SIG-M5 treated with dmso at 0.1 percent for 504 hours (cell line): Measurements from ENCODE around the gene GHRL.
"Not testable (repeated sequence)": the region's sequence is repeated elsewhere in the genome, so short reads cannot be mapped to it uniquely, and the experiment has no call there.

Experiments
- DNase-seq: peaks from one replicate; lab custom pipeline; 2025; ENCODE audit not compliant: unreplicated experiment; lab: John Stamatoyannopoulos, UW

The GHRL gene

DNA sequence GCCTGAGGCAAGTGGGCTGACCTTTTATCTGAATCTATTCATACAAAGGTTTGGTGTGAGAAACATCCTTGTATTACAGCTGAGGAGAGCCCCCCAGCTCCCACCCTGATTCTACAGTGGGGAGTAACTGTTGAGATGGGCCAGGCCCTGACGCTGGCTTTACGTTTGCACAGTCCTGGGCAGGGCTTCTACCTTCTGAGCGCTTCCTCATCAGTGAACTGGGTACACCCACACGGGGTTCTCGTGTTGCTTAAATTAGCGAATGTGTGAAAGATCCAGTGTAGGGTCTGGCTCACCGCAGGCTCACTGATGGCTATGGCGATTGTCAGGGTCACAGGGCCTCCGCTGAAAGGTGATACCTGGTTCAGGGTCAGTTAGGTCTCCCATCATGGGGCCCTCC lies 7.3 kb upstream of the GHRL start:
- DNase-seq: no peak

DNA sequence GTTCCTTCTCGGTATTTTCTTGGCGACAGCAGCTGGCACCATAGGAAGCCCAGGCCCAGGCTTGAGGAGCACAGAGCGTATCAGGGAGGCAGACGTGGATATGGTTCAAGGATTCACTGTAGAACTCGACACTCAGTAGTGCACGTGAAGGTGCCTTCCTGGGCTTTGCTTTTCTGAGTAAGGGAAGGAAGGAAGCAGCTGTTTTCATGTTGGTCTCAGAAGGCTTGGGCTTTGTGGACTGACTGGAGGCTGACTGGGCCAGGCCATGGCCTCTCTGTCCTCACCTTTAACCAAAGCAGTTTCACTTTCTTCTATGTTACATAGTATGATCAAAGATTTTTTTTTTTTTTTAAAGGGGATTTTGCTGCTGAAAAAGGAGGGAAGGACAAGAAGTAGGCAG lies 6.9 kb upstream of the GHRL start:
- DNase-seq: no peak

DNA sequence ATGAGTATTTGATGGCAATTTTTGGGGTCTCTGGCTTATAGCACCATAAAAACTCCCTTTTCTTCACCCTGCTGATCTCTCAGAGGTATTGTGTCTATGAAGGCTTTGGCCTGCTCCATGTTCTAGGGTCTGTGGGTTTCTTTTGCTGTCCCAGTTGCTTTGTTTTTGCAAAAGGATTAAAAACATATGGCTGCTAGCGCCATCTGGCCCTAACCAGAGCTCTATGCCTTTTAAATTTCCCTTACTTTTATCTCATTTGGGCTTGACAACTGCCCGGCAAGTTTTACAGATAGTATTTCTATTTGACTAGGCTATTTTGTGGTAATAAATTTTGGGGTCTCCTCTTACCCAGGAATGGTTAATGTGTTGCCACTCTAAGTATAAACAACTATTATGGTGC lies 6.4 kb upstream of the GHRL start:
- DNase-seq: no peak

DNA sequence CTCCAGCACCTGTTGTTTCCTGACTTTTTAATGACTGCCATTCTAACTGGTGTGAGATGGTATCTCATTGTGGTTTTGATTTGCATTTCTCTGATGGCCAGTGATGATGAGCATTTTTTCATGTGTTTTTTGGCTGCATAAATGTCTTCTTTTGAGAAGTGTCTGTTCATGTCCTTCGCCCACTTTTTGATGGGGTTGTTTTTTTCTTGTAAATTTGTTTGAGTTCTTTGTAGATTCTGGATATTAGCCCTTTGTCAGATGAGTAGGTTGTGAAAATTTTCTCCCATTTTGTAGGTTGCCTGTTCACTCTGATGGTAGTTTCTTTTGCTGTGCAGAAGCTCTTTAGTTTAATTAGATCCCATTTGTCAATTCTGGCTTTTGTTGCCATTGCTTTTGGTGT lies 5.3 kb upstream of the GHRL start:
- not testable (repeated sequence) for DNase-seq

DNA sequence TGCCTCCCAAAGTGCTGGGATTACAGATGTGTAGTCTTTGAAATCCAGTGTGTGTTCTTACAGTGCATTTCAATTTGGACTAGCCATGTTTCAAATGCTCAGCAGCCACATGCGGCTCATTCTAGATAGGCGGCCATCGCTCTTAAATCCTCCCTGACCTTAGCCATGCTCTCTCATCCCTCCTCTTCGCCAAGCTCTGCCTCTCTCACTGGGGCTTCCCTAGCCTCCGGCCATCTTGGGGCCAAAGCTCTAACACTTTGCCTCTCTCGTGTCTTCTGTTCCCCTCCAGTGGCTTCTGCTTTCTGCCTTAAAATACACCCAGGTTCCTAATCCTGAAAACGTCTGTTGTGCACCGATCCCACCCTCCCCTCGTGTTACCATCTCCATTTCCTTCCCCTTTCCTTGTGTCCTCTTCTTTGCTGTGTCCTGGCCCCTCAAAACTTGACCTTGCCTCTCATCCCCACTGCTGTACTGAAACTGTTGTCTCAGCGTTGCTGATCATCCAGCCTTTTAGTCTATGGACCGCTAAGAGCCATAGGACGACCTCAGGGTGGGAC lies 1.4 kb upstream of the GHRL start:
- no peak for DNase-seq

DNA sequence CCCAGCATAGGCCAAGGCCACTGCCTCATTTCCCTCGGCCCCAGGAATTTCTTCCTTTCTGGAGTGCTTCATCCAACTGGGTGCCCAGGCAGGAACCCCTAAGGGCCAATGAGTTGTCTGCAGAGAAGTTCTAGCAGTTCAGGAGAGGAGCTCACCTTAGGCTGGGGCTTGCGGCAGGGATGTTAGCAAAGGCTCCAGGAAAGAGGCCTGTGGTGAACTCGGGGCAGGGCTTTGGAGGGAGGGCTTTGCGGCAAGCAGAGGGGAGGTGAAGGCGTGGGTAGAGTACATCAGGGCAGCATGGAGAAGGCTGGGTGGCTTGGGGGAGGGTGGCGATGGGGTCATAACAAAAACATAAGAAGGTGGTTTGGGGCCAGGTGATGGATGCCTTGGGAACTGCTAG lies 1.1 kb downstream of the GHRL start:
- DNase-seq: no peak

DNA sequence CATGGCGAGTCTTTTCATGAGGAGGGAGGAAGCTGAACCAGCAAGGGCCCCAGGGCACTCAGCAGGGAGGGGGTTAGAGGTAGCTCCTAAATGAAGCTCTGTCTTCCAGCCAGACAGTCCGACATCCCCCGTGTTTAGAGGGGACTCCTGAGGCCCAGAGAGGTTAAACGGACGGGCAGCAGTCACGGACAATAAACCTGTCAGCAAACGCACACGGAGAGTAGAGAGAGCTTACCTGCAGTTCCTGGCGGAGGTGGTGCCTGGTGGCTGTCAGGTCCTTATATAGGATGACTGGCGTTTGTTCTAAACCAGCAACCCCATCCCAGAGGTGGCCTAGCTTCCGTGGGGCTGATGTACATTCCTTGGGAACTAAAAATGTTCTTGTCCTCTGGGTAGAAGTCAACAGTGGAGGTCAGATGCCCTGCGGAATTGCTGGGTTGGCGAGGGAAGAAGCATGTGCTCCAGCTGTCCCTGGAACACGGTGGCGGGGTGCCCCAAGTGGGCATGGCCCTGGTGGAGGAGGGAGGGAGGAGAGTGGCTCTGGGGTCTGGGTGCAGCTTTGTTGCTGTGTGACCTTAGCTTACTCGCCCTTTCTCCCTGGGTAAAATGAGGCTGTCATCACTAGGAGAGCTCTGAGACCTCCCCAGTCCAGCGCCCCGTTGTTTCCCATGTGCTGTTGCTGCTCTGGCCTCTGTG lies 2.1 kb downstream of the GHRL start:
- no peak for DNase-seq

DNA sequence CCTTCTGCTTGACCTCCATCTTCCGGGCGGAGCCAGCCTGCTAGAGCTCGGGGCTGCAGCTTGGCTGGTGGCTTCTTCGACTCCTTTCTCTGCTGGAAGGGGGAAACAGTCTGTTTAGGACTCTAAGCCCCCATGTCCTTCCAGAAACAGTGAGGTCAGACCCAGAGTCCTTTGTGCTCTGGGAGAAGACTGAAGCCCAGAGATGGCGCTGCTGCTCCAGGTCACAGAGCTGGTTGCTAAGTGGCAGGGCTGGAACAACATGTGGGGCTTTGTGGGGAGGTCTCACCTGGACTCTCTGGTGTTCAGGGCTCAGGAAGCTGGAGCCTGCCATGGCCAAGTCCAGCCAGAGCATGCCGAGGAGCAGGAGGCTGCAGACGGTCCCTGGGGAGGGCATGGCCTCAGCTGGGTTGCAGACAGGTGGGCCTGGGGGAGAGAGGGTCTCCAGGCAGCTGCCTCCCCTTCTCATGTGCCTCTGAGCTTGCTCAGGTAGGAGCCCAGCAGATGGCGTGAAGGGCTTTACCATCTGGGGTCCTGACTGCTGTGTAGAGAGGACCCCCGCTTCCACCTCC lies 2.9 kb downstream of the GHRL start:
- DNase-seq: no peak

DNA sequence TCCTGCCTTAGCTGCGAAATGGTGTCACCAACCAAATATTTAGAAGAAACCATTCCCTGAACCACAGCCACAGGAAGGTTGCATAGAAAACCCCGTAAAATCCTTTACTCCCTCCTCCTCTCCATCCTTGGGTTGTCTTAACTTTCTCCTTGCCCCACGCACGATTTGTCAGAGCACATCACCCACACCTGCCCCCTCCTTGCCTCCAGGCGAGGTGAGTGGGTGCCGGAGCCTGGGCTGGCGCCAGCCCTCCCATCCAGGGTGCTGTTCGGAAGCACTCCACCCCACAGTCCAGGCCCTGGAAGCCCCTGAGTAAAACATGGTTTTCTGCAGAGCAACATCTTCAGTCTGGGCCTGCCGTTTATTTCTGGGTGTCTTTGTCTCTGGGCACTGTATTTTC lies 3.7 kb downstream of the GHRL start:
- no peak for DNase-seq

DNA sequence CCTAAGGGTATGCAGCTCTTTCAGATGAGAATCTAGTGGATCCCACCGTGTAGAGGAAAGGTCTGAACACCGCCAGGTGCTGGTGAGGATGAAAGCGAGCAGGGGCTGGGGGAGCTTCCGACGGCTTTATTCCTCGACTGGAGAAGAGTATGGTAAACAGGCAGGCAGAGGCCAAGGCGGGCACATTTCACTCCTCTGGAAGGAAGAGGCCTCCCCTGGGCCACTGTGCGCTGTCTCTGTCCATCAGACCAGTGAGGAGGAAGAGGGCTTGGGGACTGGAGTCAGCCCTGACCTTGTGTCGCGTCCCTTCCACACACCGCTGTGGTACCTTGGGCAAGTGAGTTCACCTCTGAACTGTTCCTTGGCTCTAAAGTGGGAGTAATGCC lies 4.2 kb downstream of the GHRL start:
- no peak for DNase-seq

DNA sequence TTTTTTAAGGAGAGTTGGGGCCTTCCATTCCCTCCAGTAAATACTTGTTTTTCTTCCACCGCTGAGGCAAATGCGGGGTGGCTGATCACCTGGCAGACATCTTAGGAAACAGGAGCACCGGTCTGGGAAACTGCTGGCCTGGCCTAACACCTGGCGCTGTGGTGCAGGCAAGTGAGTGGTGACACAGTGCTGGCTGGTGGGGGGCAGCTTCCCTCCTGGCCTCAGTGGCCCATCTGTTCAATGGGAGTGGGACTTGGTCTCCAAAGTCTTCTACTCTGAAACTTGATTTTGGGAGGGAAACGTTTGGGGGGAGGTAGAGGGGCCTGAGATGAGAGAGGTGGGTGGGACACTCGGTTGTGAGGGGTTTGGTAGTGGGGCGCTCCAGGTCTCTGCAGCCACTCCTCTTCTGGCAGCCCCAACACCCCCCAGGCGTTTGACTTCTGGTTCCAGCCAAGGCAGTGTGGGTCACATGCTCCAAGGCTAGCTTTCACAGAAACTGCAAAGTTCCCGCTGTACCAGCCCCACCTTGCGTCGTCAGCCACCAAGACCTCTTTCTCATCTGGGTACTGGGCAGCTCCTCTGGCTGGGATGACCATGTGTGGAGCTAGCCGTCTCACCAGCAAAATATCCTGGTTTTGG lies 4.7 kb downstream of the GHRL start:
- no peak for DNase-seq

DNA sequence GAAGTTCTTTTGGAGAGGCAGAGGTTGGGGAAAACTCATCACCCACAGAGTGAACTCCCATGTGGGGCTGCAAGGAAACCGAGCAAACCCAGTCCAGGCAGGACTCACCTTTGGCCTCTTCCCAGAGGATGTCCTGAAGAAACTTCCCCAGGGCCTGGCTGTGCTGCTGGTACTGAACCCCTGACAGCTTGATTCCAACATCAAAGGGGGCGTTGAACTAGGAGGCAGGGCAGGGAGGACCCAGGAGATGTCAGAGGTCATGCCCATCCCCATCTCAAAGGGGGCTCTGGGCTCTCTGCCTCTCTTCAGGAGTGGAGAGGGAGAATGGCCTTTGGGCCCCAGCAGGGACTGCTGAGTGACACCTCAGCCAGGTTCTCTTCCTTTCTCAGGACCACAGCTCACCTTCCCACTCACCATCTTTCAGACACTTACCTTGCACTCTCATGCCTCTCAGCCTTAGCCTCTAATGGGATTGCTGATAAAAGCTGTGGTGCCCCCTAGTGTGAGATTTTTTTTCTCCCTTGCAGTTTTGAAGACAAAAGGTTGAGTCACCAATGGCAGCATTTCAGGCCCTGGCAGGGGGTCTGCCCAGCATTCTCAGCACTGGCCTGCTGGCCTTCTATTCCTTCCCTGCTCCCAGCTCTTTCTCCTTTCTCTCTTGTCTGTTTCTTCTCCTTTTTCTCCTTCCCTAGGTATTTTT lies 6.0 kb downstream of the GHRL start:
- peak; percentile 42 for DNase-seq

DNA sequence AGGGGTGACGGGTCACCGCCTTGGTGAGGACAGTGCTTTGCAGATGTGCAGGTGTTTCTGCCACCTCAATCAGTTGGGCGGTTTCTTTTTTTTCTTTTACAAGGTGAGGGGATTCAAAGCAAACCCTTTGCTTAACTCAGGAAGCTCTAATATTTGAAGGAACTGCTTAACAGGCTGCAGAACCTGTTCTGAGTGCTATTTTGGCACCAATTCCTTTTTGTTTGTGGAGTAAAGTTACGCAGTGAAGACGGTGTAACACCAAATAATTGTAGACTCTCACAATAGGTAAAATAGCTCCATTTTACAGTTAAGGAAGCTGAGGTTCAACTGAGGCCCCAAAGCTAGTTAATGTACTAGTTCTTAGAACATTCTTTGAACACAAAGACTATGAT lies 6.6 kb downstream of the GHRL start:
- no peak for DNase-seq

DNA sequence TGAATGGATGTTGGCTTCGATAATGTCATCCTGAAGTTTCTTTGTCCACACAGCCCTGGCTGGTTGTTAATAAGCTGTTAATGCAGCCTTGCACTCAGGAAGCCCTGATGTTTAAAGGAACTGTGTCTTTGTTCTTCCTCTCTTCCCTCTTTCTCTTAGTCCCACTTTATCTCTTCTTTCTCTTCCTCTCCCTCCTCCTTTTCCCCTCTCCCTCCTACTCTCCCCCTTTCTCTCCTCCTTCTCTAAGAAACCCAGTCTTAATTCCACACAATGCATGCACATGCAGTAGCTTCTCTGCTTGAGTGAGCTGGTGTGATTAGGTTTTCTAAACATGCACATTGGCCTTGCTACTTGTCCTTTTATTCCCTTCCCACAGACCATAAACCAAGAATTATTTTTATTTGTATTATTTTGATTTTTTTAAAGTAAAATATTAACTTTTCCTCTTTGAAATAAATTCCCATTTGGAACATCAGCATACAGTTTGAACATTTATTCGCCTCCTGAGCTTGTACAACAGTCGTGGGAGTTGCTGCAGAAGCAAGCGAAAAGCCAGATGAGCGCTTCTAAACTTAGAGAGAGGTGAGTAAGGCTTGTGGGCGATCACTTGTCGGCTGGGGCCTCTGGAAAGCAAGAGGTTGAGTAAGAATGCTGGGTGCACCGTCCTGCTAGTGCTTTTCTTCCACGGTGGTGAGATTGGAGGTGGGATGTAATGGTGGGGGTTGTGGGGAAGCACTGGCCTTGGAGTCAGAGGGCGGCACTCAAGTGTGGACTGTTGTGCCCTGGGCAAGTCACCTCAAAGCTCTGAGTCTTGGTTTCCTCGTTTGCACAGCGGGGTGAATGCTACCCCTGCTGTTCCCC lies 7.2 kb downstream of the GHRL start:
- DNase-seq: no peak

DNA sequence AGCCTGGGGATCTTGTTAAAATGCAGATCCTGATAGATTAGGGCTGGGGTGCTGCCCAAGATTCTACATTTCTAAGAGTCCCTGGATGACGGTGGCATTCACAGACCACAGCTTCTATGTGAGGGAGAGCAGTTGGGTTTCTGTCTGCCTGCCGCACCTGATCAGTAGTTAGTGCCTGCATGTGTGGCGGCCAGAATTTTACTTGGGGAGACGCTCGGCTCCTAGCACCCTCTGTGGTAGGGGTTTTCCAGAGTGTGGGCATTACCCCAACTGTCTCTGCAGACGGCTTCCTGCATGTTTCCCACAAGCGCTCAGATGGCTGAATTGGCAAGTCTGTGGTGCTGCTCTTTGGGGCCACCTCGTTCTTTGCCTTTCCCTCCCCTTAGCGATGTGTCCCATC lies 8.3 kb downstream of the GHRL start:
- DNase-seq: no peak

DNA sequence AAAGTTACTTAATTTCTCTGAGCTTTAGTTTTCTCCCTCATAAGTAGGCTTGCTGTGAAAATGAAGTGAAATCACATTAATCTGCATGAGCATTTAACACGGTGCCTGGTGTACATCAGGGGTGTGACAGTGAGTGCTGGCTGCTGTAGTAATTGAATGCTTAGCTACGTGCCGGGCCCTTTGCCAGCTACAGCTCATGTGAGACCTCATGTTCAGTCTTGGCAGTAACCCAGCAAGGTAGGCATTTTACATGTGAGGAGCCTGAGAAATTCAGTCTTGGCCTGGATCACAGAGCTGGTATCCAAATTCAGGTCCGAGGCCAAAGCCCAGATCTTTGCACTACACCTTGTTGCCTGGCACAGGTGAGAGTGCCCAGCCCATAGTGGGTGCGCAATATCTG lies 9.1 kb downstream of the GHRL start:
- no peak for DNase-seq

DNA sequence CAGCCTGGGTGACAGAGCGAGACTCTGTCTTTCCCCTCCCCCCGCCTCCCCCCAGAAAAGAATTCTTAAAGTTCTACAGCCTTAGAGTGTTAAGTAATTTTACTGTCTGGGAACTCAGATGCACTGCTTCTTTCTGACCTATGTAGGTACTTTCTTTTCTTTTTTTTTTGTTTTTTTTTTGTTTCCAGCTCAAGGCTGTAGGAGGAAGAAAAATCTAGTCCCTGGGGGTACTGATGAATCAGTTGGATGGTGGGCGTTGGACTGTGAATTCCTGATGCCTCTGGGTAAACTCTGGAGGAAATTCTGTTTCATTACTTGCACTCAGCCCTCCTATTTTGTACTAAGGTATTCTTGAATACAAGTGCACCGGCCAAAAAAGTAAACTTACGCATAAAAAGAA lies 10.8 kb downstream of the GHRL start:
- DNase-seq: no peak

DNA sequence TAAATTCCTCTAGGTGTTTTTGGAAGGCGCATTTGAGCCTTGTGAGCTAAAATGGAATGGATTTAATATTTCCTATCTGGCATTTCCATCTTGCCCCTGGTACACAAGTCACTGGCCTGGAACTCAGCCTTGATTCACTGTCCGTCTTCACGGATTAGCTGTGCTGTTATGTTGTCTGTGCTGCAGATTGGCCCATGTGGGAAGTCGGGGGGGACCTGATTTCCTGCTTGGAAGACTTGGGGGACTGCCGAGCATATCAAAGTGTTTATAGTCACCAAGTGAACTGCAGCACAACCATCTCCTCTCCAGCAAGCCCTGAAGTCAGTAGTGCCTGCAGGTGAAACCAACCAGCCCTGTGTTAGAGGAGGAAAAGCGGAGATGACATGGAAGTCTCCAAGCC lies 12.2 kb downstream of the GHRL start:
- no peak for DNase-seq

DNA sequence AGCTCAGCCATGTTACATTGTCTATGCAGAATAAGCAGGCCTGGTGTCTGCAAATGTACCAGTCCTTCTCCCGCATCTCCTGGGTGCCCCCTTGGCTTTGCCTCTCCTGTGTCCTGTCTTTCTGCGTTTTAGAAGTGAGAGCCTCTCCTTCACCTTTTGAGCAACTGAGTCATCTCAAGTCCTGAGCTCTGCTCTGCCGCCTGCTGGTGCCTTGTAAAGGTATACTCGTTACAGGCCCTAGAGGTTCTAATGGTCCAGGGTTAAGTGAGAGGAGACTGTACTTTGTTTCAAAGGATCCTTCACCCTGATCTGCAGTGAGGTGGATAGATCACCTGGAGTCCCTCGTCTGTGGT lies 12.6 kb downstream of the GHRL start:
- no peak for DNase-seq

DNA sequence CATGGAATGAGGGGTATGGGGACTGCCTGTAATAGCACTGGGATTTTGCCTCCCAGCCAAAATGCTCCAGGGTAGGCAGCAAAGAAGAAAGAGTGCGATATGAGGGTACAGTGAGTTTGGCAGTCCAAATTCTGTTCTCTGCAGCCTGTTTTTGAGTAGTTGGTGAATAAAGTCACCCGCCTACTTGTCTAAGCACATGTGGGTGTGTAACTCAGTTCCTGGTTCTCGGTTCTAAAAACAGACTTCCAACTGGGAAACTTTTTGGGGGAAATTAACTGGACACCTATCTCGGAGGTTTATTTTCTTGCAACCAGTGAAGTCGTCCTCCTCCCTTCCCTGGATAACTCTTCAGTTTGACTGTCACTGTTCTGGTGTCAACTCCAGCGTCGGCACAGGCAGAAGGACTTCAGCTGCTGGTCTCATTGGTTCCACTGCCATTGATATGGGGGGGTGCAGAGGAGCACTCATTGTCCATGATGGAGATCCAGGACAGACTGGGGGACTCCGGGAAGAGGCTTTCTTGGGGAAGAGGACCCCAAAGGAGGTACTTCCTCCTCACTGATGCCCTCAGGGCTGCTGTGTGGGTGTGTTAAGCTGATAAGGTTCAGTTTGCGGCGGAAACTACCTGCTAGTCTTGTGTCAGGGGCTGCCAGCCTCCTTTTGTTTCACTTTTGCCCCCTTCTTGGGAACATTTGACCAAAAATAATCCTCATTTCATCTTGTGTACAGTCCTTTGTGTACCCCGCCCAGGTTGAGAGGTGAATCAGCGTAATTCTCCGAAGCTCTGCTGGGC lies 13.2 kb downstream of the GHRL start:
- DNase-seq: no peak
